Measurements from ENCODE around the gene NPBWR2.

DNA sequence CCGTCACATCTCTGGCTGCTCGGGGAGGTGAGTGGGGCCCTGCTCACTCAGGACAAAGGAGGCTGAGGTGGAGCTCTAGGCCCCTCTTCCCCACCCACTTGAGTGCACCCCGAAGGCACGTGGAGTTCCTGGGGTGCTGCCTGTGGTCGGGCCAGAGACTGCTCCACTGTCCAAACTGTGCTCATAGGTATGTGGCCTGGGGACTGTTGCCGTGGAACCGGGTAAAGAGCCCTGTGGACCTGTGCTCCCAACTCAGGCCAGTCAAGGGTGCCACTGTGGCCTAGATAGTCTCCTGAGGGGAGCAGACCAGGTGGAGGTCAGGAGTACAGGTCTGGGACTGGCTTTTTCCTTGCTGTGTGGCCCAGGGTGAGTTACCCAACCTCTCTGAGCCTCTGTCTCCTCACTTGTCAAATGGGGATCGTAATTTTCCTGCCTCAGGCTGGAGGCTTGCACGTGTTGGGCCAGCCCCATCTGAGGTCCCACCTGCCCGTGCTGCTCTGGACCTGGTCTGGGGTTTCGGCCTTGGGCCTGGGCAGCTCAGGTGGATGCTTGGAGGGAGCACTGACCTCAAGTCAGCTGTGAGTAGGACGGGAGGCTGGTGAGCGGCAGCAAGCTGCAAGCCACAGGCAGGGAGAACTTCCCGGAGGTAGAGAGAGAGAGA, 12.4 kb upstream of the NPBWR2 start:
- no peak for TF ChIP-seq POLR2AphosphoS5 (IDR thresholded peaks at IDR 0.05; ENCODE audit: low read depth, low read length)
- TF ChIP-seq, protein P1, sequence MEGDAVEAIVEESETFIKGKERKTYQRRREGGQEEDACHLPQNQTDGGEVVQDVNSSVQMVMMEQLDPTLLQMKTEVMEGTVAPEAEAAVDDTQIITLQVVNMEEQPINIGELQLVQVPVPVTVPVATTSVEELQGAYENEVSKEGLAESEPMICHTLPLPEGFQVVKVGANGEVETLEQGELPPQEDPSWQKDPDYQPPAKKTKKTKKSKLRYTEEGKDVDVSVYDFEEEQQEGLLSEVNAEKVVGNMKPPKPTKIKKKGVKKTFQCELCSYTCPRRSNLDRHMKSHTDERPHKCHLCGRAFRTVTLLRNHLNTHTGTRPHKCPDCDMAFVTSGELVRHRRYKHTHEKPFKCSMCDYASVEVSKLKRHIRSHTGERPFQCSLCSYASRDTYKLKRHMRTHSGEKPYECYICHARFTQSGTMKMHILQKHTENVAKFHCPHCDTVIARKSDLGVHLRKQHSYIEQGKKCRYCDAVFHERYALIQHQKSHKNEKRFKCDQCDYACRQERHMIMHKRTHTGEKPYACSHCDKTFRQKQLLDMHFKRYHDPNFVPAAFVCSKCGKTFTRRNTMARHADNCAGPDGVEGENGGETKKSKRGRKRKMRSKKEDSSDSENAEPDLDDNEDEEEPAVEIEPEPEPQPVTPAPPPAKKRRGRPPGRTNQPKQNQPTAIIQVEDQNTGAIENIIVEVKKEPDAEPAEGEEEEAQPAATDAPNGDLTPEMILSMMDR (IDR thresholded peaks at IDR 0.05) = no peak
